Stimulated activated CD4-positive, alpha-beta T cell treated with anti-CD3 and anti-CD28 coated beads, Interleukin-12 subunit alpha, Interleukin-12 subunit beta, amount 100 ng/mL, for 48 hours (primary cell): ENCODE data around the gene MYO5B.
"Not testable (repeated sequence)": the region's sequence is repeated elsewhere in the genome, so short reads cannot be mapped to it uniquely, and the experiment has no call there.

Experiments
- DNase-seq, 3 donors: peaks; one replicate each; pipeline ENCODE4 v3.0.0-alpha.2; 2020; ENCODE audit warnings: low read depth in 2 of 3, low spot score in 1 of 3

The MYO5B gene

DNA sequence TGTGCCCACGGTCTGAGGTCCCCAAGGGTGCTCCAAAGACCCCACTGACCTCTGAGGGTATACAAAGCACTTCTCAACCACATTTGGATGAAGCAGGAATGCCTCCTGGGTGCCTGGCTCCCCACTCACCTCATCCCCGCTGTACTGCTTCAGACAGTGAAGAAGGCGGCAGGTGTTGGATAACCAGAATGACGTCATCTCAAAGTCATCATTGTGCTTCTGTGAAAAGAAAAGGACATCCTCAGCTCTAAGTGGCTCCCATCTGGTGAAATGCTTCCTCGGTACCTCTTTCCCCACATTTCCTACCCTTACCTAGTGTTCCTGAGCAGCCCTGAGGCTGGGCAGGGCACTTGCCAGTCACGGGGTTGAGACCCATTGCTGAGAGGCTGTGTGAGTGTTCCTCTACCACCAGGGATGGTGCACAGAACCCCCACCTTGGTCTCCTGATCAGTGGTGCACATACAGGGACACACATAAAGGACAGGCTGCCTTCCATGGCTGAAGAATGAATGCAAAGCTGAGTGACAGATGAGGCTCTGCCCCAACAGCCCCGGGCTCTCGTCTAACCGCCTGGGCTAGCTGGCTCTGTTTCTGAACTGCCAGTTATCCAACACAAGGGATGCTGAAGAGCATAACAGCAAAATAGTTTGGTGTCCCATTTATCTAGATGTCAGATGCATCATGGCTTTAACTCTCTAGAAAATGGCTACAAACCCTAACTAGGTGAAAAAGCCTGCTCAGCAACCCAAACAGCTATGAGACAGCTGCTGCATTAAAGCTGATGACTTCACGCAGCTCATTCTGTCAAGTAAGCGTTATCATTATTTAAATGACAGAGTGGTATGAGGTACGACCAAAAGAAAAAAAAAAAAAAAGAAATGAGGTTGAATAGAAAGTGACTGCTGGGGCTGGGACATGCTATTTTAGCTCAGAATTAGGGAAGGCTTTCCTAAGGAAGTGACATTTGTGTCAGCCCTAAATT lies 353.4 kb downstream of the MYO5B start:
- no peak for DNase-seq

DNA sequence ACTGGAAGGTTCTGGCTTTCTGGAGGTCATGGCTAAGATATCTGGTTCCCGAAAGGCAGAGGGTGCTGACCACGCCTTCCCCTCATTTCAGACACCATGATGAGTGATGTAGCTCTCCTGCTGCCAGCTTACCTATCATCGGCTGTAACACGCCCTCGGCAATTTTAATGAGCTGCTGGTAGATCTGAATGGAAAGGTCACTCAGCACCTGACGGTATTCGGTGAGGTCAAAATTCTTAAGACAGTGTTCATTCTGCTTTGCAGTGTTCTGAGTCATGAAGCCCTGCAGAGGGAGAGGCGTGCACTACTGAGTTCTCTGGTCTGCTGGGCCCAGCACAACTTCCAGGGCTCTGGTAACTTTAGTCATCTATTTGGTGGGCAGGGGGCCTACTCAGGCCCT lies 355.9 kb downstream of the MYO5B start:
- DNase-seq, result no peak

- no peak for DNase-seq
These were observed 356.6 kb downstream of the MYO5B start for GRCh38 chr18:49838381-49838780.

GRCh38 chr18:49837889-49838288 lies 357.1 kb downstream of the MYO5B start:
- DNase-seq, result no peak

GRCh38 chr18:49837316-49837835 lies 357.6 kb downstream of the MYO5B start:
- DNase-seq, result not testable (repeated sequence)

GRCh38 chr18:49835405-49835804 lies 359.5 kb downstream of the MYO5B start:
- no peak for DNase-seq

- DNase-seq, result no peak
These were observed 360.7 kb downstream of the MYO5B start for GRCh38 chr18:49834258-49834657.

- DNase-seq, result no peak
These were observed 361.1 kb downstream of the MYO5B start for GRCh38 chr18:49833814-49834213.

DNA sequence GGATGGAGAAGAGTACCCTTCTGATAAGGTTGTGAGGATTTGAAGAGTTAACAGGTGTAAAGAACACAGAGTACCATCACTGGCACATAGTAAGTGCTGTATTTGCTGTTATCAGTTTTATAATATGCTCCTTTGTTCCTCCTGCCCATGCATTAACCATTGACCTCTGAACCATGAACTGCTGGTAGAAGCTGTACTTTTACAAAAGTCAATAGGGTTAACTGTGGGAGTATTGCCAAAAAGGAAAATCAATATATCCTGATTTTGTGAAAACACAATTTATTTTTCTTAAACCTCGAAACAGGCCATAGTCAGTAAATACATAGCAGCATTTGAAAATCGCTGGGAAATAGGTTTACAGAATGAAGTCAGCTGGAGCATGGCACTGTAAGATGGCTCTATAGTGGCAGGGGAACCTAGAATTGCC lies 362.7 kb downstream of the MYO5B start:
- no peak for DNase-seq

DNA sequence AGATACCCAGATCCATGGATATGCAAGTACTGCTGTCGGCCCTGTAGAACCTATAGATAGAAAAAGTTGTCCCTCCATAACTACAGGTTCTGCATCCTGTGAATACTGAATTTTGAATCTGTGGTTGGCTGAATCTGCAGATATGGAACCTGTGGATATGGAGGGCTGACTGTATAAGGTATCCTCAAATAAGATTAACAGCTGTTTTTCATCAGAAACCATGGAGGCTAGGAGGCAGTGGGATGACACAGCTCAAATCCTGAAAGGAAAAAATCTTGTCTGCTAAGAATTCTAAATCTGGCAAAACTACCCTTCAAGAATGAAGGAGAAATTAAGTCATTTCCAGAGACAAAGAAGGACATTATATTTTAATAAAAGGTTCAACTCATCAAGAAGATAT lies 367.0 kb downstream of the MYO5B start:
- DNase-seq, result no peak

- DNase-seq, result peak in 2 of 3 donors; percentile 19 to 42
These were observed 374.9 kb downstream of the MYO5B start for GRCh38 chr18:49819823-49820671.

GRCh38 chr18:49819071-49819662 lies 375.8 kb downstream of the MYO5B start:
- DNase-seq, result no peak

DNA sequence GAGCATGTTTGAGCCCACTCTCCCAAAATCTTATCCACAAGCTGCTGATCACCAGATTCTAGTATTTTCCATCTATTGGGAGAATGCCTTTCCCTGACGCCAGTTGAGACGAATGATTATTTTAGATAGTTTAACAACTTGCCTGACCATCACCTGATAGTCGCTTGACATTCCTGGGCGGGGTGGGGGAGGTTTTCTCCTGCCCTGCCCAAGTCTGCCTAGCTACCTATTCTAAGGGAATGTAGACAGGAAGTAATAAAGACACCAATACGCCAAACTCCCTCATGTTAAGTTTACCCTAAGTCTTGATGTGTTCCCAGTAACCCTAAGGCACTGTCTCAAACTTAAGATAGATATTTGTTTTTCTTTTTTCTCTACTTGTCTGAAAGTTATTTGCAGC lies 377.0 kb downstream of the MYO5B start:
- no peak for DNase-seq

DNA sequence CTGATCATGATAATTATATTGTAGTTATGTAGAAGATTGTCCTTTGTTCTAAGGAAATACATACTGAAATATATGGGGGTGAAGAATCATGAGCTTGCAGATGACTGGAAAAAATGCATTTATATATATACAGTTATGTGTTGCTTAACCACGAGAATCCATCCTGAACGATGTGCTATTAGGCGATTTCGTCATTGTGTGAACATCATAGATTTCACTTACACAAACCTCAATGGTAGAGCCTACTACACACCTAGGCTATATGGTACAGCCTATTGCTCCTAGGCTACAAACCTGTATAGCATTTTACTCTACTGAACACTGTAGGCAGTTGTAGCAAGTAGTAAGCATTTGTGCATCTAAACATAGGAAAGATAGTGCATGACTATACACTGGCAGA lies 379.0 kb downstream of the MYO5B start:
- DNase-seq, result no peak

- peak; percentile 35 to 47 (median 44) for DNase-seq
These were observed 380.8 kb downstream of the MYO5B start for GRCh38 chr18:49814147-49814499.

- DNase-seq, result peak; percentile 70 to 80 (median 74)
These were observed 381.4 kb downstream of the MYO5B start, which contains the start of gene ACAA2 for GRCh38 chr18:49813319-49814146. TSS of gene ACAA2 (minus strand) at chr18:49813533. CDS start at chr18:49813484, 49 bp downstream.

DNA sequence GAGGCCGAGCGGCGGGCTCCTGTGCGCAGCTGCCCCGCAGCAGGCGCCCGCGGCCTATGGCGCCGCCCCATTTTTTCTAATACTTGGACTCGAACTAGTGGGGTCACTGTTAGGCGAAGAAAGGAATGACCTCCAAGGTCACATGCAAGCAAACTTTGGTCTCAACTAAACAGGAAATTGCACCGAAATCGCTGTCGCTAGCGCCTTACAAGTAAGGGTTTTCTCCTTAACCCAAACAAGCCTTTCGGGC lies 382.0 kb downstream of the MYO5B start:
- no peak for DNase-seq

DNA sequence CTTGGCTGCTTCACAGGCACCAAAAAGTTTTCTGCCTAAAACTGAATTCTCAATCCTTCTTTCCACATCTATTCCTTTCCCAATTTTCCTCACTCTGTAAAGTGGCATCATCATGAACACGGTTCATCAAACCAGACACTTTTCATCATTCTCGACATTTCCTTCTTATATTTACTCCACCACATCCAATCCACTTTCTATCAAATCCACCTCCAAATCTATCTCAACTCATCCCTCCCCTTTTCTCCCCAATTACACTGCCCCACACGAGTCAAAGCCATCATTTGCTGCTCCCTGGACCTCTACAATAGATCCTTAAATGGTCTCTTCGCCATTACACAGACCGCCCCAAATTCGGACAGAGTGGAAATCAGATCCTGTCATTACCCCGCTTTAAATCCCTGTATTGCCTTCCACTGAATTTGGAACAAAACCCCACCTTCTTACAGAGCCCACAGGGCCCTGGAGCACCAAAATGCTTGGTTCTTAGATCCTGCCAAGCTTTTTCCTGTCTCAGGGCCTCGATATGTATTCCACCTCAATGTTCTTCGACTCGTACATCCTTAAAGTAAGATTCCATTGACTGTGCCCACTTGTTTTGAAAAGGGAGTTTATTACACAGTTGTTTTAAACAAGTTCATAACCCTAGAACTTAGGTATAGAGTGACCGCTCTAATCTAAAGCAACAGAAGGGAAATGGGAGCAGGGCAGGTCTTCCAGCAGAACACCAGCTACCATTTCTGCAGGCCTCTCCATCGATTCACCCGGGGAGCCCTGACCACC lies 382.5 kb downstream of the MYO5B start:
- no peak for DNase-seq

- no peak for DNase-seq
These were observed 383.6 kb downstream of the MYO5B start for GRCh38 chr18:49811151-49811938.
